Fibroblast of lung (primary cell): ENCODE results near the gene TTC32.

Experiments
- EZH2 ChIP-seq: IDR thresholded peaks from 2 replicates; pipeline ENCODE4 v1.5.1; 2012; ENCODE audit warnings: low read length, control low read depth, mild to moderate bottlenecking; ENCODE audit errors: missing control alignments
- TF ChIP-seq, protein P1 (sequence below), 2 donors: IDR thresholded peaks in 1 of 2; conservative IDR thresholded peaks in 1 of 2; 1 replicate in 1 of 2; 2 replicates in 1 of 2; pipeline ENCODE4 v1.5.1; 2011 to 2012; ENCODE audit warnings: low read length in 2 of 2, control low read depth in 1 of 2, inconsistent platforms in 1 of 2, low read depth in 1 of 2, mild to moderate bottlenecking in 1 of 2

DNA sequence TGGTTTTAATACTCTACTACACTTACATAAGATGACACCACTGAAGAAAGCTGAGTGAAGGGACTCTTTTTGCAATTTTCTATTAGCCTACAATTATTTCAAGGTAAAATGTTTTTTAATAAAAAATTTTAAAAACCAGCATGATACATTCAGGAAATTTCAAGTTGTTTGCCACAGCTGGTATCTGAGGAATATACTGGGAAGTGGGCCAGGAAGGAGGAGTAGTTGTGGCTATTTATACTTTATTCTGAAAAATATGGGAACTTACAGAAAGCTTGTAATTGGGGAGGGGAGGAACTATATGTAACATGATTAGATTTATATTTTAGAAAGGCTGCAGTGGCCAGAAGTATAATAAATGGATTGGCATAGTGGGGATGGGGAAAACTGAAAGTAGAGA, 47.3 kb upstream of the TTC32 start:
- TF ChIP-seq, protein P1, sequence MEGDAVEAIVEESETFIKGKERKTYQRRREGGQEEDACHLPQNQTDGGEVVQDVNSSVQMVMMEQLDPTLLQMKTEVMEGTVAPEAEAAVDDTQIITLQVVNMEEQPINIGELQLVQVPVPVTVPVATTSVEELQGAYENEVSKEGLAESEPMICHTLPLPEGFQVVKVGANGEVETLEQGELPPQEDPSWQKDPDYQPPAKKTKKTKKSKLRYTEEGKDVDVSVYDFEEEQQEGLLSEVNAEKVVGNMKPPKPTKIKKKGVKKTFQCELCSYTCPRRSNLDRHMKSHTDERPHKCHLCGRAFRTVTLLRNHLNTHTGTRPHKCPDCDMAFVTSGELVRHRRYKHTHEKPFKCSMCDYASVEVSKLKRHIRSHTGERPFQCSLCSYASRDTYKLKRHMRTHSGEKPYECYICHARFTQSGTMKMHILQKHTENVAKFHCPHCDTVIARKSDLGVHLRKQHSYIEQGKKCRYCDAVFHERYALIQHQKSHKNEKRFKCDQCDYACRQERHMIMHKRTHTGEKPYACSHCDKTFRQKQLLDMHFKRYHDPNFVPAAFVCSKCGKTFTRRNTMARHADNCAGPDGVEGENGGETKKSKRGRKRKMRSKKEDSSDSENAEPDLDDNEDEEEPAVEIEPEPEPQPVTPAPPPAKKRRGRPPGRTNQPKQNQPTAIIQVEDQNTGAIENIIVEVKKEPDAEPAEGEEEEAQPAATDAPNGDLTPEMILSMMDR (conservative IDR thresholded peaks at IDR 0.05 in 1 of 2, IDR thresholded peaks at IDR 0.05 in 1 of 2; ENCODE audit: low read depth in 1 of 2, low read length in 2 of 2) = no peak
- no peak for TF ChIP-seq EZH2
